Stimulated activated CD4-positive, alpha-beta T cell treated with anti-CD3 and anti-CD28 coated beads, Interleukin-2, amount 100 ng/mL, for 4 hours (primary cell): ENCODE results near the gene GRK1.
"Not testable (repeated sequence)": the region's sequence is repeated elsewhere in the genome, so short reads cannot be mapped to it uniquely, and the experiment has no call there.

Experiments used
- DNase-seq: peaks from one replicate; pipeline ENCODE4 v3.0.0-alpha.2; 2020; ENCODE audit warnings: low read depth

GRK1 gene

GRCh38 chr13:113666951-113667701 lies at the start of gene GRK1:
Gene GRK1, plus strand, starts transcription at chr13:113667219. Its CDS starts 168 bp downstream, at chr13:113667387.
- DNase-seq = no peak

GRCh38 chr13:113617961-113618360 lies 49.1 kb upstream of the GRK1 start:
- no peak for DNase-seq

- no peak for DNase-seq
These were observed 48.6 kb upstream of the GRK1 start for GRCh38 chr13:113618455-113618854.

DNA sequence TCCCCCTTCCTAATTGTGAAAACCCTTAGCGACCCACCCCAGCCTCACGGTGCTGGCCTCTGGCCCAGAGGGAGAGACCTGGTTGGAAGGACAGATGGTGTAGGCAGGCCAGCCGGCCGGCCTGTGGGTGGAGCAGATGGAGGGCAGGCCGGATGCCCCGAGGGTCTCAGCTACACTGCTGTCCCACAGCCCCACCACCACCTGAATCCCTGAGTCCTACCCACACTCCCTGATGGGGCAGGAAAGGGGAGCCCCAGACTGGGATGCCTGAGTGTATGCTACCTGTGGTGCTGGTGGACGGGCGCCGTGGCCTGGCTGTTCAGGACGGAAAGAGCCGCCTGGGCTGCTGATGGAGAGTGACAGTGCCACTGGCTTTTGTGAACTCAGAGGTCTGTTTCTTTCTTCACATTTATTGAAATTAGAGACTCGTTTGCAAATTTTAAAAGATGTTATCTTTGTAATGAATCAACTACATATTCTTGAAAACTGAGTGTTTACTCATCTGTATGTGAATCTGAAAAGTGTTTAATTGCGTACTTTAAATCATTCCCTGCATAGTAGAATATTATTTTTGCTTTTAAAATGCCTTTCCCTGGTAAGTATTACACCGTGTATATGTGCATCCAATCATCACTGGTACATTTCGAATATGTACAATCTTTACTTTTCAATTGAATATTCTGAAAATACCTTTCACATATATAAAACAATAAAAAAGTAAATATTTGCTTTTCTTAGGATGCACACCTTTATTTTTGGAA lies 46.8 kb upstream of the GRK1 start:
- no peak for DNase-seq

GRCh38 chr13:113621046-113621445 lies 46.0 kb upstream of the GRK1 start:
- no peak for DNase-seq

GRCh38 chr13:113621498-113621897 lies 45.5 kb upstream of the GRK1 start:
- not testable (repeated sequence) for DNase-seq

DNA sequence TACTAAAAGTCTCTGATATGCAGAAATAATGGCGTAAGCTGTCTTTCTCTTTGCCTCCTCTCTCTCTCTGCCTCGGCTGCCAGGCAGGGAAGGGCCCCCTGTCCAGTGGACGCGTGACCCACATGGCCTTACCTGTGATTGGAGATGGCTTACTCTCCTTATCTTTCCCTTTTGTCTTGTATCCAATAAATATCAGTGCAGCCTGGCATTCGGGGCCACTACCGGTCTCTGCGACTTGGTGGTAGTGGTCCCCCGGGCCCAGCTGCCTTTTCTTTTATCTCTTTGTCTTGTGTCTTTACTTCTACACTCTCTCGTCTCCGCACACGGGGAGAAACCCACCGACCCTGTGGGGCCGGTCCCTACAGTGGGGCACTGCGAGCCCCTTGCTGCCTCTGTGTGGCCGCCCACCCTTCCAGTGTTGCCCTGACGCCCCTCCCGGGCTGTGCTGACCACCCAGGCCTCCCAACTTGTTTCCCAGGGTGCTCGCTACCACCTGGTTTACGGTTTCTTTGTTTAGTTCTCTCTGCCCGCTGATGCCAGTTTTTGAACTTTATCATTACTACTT lies 45.0 kb upstream of the GRK1 start:
- not testable (repeated sequence) for DNase-seq

DNA sequence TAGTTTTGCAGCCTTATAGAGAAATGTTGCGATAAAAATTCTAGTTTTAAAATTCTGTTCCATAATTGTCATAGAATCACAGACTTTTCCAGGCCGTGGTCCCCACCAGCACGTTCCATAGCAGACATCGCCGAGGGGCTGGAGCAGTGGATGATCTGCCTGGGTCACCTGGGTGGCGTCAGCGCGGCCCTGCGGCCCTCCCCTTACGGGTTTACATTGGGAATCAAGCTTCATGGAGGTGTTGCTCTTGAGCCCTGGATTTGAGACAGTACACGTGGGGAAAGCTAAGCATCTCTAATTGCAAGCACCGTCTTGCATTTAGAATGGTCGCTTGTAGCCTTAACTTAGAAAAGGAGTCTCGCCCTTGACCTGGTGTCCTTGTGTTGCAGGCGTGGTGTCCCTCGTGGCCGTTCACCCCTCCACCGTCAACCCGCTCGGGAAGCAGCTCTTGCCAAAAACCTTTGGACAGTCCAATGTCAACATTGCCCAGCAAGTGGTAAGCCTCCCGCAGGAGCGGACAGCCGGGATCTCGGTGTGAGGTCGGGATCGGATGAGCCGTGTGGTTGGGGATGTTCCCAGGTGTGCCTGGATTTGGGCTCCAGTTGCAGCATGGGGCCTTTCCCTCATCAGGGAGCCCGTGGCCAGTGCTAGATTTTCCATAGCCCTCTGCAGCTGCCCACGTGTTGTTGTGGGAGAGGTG lies 44.1 kb upstream of the GRK1 start:
- no peak for DNase-seq

DNA sequence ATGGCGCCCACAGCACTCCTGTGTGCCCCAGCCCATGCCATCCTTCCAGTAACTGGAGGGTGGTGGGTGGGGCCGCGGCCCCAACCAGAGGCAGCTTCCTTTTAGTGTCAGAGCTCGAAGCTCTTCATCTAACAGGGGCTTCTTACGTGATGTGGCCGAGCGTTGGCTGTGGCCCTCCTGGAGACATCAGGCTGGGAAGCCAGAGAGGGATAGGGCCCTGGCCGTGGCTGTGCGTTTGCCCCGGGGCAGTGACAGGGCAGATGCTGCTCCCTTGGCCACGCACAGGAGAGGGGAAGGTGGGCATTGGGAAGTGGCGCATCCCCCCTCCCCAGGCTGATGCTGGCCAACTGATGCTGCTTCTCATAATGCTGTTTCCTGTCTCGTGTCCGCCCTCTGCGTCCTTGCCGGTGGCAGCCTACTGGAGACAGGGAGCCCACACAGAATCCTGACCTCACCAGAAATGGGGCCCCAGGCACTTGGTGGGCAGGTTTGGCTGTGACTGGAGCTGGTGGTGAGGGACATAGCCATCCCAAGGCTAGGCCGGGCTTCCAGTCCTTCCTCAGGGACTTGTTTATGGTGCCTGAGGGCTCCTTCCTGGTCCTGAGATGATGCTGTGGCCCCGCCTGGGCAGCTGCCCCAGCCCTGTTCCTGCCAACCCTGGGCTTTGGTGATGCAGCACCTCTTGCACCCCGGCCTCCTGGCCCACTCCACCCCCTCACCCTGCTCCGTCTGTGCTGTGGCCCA lies 43.4 kb upstream of the GRK1 start:
- no peak for DNase-seq

GRCh38 chr13:113624235-113624587 lies 42.8 kb upstream of the GRK1 start:
- no peak for DNase-seq

DNA sequence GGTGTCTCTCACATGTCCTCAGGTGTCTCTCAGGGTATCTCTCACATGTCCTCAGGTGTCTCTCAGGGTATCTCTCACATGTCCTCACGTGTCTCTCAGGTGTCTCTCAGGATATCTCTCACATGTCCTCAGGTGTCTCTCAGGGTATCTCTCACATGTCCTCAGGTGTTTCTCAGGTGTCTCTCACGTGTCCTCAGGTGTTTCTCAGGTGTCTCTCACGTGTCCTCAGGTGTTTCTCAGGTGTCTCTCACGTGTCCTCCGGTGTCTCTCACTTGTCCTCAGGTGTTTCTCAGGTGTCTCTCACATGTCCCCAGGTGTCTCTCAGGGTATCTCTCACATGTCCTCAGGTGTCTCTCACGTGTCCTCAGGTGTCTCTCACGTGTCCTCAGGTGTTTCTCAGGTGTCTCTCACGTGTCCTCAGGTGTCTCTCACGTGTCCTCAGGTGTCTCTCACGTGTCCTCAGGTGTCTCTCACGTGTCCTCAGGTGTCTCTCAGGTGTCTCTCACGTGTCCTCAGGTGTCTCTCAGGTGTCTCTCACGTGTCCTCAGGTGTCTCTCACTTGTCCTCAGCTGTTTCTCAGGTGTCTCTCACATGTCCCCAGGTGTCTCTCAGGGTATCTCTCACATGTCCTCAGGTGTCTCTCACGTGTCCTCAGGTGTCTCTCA lies 42.2 kb upstream of the GRK1 start:
- DNase-seq = not testable (repeated sequence)

DNA sequence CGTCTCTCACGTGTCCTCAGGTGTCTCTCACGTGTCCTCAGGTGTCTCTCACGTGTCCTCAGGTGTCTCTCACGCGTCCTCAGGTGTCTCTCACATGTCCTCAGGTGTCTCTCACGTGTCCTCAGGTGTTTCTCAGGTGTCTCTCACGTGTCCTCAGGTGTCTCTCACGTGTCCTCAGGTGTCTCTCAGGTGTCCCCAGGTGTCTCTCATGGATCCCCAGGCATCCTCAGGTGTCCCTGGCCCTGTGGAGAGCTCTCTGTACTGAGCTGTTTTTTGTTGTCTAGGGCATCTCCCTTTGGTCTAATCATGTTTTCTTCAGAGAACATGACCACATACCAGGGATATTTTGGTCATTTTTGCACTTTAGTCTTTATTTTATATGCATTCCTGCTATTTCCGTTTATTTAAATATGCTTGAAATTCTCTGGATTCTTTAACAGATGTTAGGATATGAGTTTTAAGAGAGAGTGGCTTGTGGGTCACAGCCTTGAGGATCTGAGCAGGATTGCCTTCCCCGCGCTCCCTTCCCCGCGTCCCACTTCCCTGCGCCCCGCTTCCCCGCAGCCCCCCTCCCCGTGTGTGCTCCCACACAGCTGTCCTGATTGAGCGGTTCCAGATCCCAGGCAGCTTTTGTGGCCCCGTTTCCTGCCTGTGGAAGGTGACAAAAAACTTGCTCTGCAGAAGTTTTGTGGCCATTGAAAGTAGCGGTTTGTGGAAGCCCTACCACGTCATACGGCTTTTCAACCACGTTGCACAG lies 40.9 kb upstream of the GRK1 start:
- no peak for DNase-seq

DNA sequence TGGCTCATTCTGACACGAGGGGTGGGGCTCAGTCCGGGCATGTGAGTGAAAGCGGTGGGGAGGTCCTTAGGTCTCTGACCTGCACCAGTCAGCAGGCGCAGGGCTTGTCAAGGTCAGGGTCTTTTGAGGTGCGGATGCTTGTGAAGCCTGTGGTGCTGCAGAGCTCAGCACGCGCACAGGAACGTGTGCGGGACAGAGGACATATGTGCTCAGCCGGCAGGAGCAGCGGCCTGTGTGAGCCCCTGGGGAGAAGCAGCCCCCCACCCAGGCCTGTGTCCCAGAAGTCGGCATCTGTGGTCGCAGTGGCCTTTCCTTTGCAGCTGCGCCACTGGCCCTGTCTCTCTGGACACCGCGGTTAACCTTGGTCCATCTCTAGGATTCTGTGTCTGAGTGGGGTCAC lies 39.9 kb upstream of the GRK1 start:
- DNase-seq = no peak

DNA sequence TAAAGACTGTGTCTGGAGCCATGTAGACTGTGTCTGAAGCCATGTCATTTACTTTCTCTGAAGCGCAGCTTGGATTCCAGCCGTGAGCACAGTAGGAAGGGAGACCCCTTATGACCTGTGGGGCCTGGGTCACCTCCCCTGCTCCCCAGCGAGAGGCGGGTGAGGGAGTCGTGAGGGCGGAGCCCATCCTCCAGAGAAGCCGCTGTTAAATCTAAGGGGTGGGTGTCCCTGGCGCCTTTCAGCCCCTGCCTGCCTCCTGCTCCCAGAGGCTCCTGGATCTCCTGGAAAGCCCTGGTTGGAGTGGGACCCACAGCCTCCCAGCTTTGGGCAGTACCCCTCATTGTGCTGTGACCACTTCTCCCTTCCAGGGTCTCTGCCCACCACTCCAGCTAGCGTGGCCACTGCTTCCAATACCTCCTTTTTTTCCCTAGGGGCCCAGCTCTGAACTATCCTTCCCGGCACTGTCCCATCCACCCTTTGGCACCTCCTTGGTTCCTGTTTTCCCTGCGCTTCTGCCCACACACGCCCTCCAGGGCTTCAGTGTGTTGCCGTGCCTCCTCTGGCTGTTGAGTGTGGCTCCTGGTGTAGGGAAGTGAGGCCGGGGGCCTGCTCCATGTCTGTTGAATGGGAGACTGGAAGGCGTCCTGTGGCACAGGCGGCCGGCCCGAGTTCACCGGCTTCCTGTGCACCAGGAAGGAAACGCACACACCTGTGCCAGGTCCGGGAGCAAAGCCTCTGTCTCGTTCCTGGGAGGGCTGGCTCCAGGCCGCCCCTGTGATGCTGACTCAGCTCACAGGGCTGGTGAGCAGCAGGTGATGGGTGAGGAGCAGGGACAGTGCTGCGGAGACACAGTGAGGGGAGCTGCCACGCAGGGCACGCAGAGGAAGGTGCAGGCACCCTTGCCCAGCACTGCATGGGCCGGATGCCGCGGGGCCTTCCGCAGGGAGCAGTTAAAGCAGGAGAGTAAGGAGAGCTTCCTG lies 38.4 kb upstream of the GRK1 start:
- DNase-seq = no peak

DNA sequence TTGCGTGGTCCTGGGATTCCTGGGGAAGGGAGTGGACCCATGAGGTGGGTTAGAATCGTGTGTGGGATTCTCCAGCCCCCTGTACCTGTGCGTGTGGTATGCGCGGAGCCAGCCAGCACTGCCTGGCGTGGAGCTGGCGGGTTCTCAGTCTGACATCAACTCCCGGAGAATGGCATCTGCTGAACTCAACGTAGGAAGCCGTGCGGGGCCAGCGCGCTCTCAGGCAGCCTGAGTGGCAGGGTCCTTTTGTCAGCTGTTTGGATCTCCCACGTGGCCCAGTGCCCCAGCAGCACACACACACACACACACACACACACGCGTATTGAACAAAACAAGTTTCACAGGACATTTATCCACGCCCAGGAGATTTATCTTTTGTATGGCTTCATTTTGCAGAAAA lies 37.2 kb upstream of the GRK1 start:
- no peak for DNase-seq

- no peak for DNase-seq
These were observed 36.7 kb upstream of the GRK1 start for GRCh38 chr13:113630296-113630695.

DNA sequence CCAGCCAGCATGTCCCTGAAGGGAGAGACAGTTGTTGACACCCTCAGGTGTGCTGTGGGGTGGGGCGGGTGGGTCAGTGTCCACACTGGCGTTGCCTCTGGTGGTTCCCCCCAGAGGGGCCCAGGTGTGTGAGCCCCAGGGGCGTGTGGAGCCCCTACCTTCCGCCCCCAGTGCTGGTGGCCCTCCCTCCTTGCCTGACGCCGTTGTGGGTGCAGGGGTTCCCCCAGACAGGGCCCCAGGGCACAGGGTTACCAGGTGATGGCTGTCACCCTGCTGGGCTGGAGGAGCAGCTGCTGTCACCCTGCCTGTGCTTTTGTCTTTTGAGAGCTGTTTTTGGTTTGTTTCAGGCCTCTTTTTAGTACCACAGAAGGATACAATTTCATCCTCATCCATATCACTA lies 36.2 kb upstream of the GRK1 start:
- DNase-seq = no peak

DNA sequence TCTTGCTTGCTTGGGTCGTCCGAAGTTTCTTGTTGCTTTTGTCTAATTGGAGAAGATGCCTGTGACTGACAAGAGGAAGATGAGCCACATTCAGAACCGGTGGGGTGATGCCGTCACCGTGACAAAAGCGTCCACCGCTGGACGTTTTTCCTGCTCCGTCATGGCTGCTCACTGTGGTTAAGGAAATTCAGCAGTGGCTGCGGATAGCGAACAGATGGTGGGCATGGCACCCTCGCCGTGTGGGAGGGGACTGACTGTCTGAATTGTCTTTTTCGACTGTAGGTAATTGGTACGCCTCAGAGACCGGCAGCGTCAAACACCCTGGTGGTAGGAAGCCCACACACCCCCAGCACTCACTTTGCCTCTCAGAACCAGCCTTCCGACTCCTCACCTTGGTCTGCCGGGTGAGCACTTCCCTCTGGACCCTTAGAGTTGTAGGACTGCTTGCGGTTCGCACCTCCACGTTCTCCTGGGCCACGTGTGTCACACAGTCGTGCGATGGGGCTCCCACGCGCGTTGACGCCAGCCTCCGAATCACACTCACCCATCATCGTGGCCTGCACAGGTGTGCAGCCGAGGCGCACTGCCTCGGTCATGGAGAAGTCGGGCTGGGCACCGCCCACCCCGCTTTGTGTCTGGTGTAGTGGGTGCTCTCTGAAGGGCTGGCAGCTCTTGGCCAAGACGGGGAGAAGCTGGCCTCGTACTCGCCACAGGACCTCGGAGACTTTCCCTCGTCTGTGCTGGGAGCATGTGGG lies 35.5 kb upstream of the GRK1 start:
- no peak for DNase-seq
